Uterus (tissue), 4 donors: ENCODE measurements around the gene PXT1. TPM values are rescaled to one million over a fixed set of nuclear protein-coding genes. Genes with fewer than 3 reads are reported as not detected.
"Not testable (repeated sequence)": the region's sequence is repeated elsewhere in the genome, so short reads cannot be mapped to it uniquely, and the experiment has no call there.

Experiments
- DNase-seq, 2 donors: peaks; one replicate each; pipeline ENCODE4 v3.0.0-alpha.2; 2019 to 2020
- H3K27ac ChIP-seq, 2 donors: fragments of 200-600 bp; sonication (generic); 1 replicate in 1 of 2; 2 replicates in 1 of 2; pipeline ENCODE4 v1.5.1; 2016 to 2018
- H3K27me3 ChIP-seq, 2 donors: fragments of 200-600 bp; sonication (generic); one replicate each; pipeline ENCODE4 v1.5.1; 2018 to 2019; ENCODE audit warnings: control low read depth in 1 of 2
- H3K36me3 ChIP-seq, 2 donors: fragments of 200-600 bp; sonication (generic); one replicate each; pipeline ENCODE4 v1.5.1; 2019; ENCODE audit warnings: control low read depth in 1 of 2
- H3K4me1 ChIP-seq, 2 donors: fragments of 200-600 bp; sonication (generic); one replicate each; pipeline ENCODE4 v1.5.1; 2018 to 2019; ENCODE audit warnings: control low read depth in 1 of 2
- H3K4me3 ChIP-seq, 2 donors: fragments of 200-600 bp; sonication (generic); 1 replicate in 1 of 2; 2 replicates in 1 of 2; pipeline ENCODE4 v1.5.1; 2018 to 2019; ENCODE audit warnings: mild to moderate bottlenecking in 1 of 2
- H3K9me3 ChIP-seq, 2 donors: fragments of 200-600 bp; sonication (generic); one replicate each; pipeline ENCODE4 v1.5.1; 2019; ENCODE audit warnings: control low read depth in 1 of 2
- POLR2A ChIP-seq, 2 donors: fragments of 450-650 bp; IDR thresholded peaks; one replicate each; pipeline ENCODE4 v1.6.1; 2016; ENCODE audit warnings: antibody characterized with exemption in 2 of 2, mild to moderate bottlenecking in 1 of 2, moderate library complexity in 1 of 2
- intact Hi-C: fragments of 100-400 bp; cut with DNase I; formaldehyde crosslinking; loops from one replicate; pipeline ENCODE4 v1.15.1; 2023; ENCODE audit warnings: low total_unique reads
- total RNA-seq, 4 donors: library from RNA; depleted of rRNA in 3 of 4; stranded (reverse); fragments of >200 nt in 3 of 4; gene quantifications; one replicate each; pipeline versions ENCODE4 v1.1.0 to v1.2.4, GENCODE V29; 2014 to 2023
- TF ChIP-seq, protein P1 (sequence below), 4 experiments: fragments of 200-600 bp in 2 of 4; fragments of 450-650 bp in 2 of 4; sonication (generic) in 2 of 4; IDR thresholded peaks; one replicate each; pipeline ENCODE4 v1.5.1; 2016 to 2019; ENCODE audit warnings: antibody characterized with exemption in 4 of 4, mild to moderate bottlenecking in 2 of 4, moderate library complexity in 1 of 4
- donor health status: DM: yes; HTN: yes; CAD: no.

Gene PXT1
- total RNA-seq, 4 donors from 2014 or later, result not detected

GRCh38 chr6:36460916-36461315 is 18.3 kb upstream of the PXT1 start:
- H3K9me3 ChIP-seq, result no peaks in the 10 kb centered on the region
- H3K27me3 ChIP-seq, result no peaks in the 10 kb centered on the region
- DNase-seq, result no peak
- no peak overlapping the region for H3K27ac ChIP-seq
- H3K36me3 ChIP-seq, result no peaks in the 10 kb centered on the region
- intact Hi-C loops, result no loop called here
- H3K4me3 ChIP-seq, result no peak overlapping the region
- TF ChIP-seq POLR2A (IDR thresholded peaks at IDR 0.05), result no peak
- TF ChIP-seq, protein P1, sequence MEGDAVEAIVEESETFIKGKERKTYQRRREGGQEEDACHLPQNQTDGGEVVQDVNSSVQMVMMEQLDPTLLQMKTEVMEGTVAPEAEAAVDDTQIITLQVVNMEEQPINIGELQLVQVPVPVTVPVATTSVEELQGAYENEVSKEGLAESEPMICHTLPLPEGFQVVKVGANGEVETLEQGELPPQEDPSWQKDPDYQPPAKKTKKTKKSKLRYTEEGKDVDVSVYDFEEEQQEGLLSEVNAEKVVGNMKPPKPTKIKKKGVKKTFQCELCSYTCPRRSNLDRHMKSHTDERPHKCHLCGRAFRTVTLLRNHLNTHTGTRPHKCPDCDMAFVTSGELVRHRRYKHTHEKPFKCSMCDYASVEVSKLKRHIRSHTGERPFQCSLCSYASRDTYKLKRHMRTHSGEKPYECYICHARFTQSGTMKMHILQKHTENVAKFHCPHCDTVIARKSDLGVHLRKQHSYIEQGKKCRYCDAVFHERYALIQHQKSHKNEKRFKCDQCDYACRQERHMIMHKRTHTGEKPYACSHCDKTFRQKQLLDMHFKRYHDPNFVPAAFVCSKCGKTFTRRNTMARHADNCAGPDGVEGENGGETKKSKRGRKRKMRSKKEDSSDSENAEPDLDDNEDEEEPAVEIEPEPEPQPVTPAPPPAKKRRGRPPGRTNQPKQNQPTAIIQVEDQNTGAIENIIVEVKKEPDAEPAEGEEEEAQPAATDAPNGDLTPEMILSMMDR (IDR thresholded peaks at IDR 0.05), result no peak
- H3K4me1 ChIP-seq, result peaks cover 0 to 6% of the 10 kb centered on the region in 2 donors

DNA sequence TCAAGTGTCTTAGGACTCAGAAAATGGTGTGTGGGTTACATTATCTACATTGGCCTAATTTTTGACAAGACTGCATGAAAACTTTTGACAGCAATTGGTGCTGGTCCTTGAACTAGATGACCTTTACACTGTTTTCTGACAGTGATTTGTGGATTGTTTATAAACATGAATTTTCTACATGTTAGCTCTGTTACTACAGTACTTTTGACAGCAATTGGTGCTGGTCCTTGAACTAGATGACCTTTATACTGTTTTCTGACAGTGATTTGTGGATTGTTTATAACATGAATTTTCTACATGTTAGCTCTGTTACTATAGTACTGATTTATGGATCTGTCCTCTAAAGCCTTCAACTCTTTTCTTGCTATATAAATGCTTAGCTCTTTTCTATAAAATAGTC is 16.8 kb upstream of the PXT1 start:
- DNase-seq, result no peak

GRCh38 chr6:36455486-36456027 is 12.9 kb upstream of the PXT1 start:
- no peak overlapping the region for H3K4me3 ChIP-seq
- H3K36me3 ChIP-seq, result no peaks in the 10 kb centered on the region
- H3K4me1 ChIP-seq, result peaks cover 0 to 6% of the 10 kb centered on the region in 2 donors
- DNase-seq, result no peak
- intact Hi-C loops, result no loop called here
- no peaks in the 10 kb centered on the region for H3K9me3 ChIP-seq
- TF ChIP-seq POLR2A (IDR thresholded peaks at IDR 0.05), result no peak
- TF ChIP-seq, protein P1 (IDR thresholded peaks at IDR 0.05), result no peak
- H3K27me3 ChIP-seq, result no peaks in the 10 kb centered on the region
- H3K27ac ChIP-seq, result no peak overlapping the region

More for the DNA sequence above, 16.8 kb upstream of the PXT1 start:
- H3K4me1 ChIP-seq, result peaks cover 0 to 6% of the 10 kb centered on the region in 2 donors
- no peaks in the 10 kb centered on the region for H3K9me3 ChIP-seq
- no peak overlapping the region for H3K4me3 ChIP-seq
- intact Hi-C loops, result no loop called here
- no peak overlapping the region for H3K27ac ChIP-seq
- H3K36me3 ChIP-seq, result no peaks in the 10 kb centered on the region
- H3K27me3 ChIP-seq, result no peaks in the 10 kb centered on the region
- no peak for TF ChIP-seq POLR2A (IDR thresholded peaks at IDR 0.05)
- TF ChIP-seq, protein P1 (IDR thresholded peaks at IDR 0.05), result no peak

DNA sequence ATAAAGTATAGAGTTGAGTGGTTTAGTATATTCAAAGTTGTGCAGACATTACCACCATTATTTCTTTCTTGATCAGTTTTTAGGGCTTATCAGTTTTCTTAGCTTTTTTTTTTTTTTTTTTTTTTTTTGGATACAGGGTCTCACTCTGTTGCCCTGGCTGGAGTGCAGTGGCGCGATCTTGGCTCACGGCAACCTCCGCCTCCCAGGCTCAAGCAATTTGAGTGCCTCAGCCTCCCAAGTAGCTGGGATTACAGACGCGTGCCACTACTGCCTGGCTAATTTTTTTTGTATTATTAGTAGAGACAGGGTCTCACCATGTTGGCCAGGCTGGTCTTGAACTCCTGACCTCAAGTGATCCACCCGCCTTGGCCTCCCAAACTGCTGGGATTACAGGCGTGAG is 10.2 kb upstream of the PXT1 start:
- H3K27me3 ChIP-seq, H3K9me3 ChIP-seq, H3K4me3 ChIP-seq, H3K4me1 ChIP-seq, intact Hi-C loops, DNase-seq, H3K36me3 ChIP-seq, H3K27ac ChIP-seq: not testable (repeated sequence)

GRCh38 chr6:36449173-36449572 is 6.5 kb upstream of the PXT1 start:
- H3K4me1 ChIP-seq, H3K9me3 ChIP-seq, H3K27ac ChIP-seq, H3K36me3 ChIP-seq, intact Hi-C loops, H3K4me3 ChIP-seq, H3K27me3 ChIP-seq, DNase-seq: not testable (repeated sequence)

GRCh38 chr6:36445621-36446020 is 3.0 kb upstream of the PXT1 start:
- TF ChIP-seq POLR2A (IDR thresholded peaks at IDR 0.05), result no peak
- TF ChIP-seq, protein P1 (IDR thresholded peaks at IDR 0.05), result no peak
- intact Hi-C loops, result no loop called here
- Histone ChIP-seq H3K36me3 (no peaks in the 10 kb centered on the region), H3K4me3 (no peak overlapping the region), H3K27me3 (no peaks in the 10 kb centered on the region), H3K9me3 (no peaks in the 10 kb centered on the region), H3K27ac (peak overlapping the region; percentile 99), H3K4me1 (peaks cover 8 to 12% of the 10 kb centered on the region in 2 donors)
- DNase-seq, result no peak
